Renal pelvis (tissue), 4 donors: Measurements from ENCODE around the gene NDUFA7. TPM values are rescaled to one million over a fixed set of nuclear protein-coding genes. Genes with fewer than 3 reads are reported as not detected.
"Not testable (repeated sequence)": the region's sequence is repeated elsewhere in the genome, so short reads cannot be mapped to it uniquely, and the experiment has no call there.

Experiments
- DNase-seq: peaks from one replicate; pipeline ENCODE4 v3.0.0-alpha.2; 2013
- polyA plus RNA-seq, 3 donors: library from polyadenylated mRNA; unstranded; fragments of 120-200 nt; gene quantifications; one replicate each; pipeline ENCODE4 v1.2.1, GENCODE V29; 2013; ENCODE audit not compliant: insufficient read length in 3 of 3

NDUFA7 gene
- polyA plus RNA-seq, 3 donors: 49.8 to 71.0 (median 55.4) TPM

GRCh38 chr19:8304841-8305621 lies 16.1 kb downstream of the NDUFA7 start:
- DNase-seq: no peak

GRCh38 chr19:8302734-8303133 lies 18.4 kb downstream of the NDUFA7 start:
- no peak for DNase-seq

DNA sequence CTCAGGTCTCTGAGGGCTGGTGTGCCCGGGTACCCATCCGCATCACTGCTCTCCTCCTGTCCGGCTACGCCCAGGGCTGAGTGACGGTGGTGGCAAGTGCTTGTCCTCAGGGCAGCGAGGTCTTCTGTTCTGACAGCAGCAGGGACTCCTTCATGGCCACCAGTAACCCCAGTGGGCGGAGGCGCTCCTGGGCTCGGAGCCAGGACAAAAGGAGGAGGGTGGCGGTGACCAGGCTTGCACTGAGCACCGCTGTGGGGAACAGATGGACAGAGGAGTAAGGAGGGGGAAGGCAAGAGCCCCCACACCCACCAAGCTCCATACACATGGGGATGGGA lies 18.9 kb downstream of the NDUFA7 start:
- no peak for DNase-seq

- not testable (repeated sequence) for DNase-seq
Measured at GRCh38 chr19:8291337-8291736, 29.8 kb downstream of the NDUFA7 start.

- not testable (repeated sequence) for DNase-seq
Measured at GRCh38 chr19:8276508-8276907, 44.7 kb downstream of the NDUFA7 start.

DNA sequence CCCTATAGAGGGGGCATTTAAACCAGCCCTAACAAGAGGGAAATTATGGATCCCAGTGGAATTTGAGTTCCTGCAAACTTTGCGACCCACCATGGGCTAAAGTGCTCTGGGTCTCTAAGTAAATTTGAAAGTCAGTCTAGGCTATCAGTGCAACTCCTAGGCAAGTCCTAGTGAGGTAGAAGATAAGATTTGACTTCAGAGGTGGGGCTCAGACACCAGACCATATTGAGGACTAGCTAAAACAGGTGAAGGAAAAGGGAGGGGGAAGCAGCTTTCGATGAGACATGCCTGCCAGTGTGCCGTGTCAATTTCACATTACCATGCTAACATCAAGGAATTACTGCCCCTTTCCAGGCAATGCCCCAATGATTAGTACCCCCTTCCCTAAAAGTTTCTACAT lies 51.5 kb downstream of the NDUFA7 start:
- no peak for DNase-seq

- no peak for DNase-seq
Measured at GRCh38 chr19:8265872-8266271, 55.3 kb downstream of the NDUFA7 start.

DNA sequence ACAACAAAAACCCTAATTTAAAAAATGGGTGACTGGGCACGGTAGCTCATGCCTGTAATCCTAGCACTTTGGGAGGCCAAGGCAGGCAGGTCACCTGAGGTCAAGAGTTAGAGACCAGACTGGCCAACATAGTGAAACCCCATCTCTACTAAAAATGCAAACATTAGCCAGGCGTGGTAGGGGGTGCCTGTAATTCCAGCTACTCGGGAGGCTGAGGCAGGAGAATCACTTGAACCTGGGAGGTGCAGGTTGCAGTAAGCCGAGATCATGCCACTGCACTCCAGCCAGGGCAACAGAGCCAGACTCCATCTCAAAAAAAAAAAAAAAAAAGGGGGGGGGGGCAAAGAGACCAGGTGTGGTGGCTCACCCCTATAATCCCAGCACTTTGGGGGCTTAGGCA lies 56.9 kb downstream of the NDUFA7 start:
- not testable (repeated sequence) for DNase-seq

DNA sequence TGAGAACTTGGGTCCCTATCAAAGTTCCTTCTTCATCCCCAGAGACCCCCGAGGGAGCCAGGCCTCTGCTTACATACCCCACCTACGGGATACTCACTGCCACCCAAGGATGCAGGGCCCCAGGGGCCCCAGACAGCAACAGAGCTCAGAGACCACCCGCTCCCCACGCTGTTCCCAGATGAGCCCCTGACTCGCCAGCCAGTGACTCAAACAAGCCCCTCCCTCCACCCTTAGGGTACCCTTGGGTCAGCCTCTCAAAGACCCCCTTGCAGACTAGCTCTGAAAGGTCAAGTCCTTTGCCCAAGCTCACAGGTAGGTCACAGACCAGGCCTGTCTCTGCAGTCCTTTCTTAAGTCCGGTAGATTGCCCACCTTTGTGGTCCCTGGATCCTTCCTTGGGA lies 58.7 kb downstream of the NDUFA7 start:
- no peak for DNase-seq

DNA sequence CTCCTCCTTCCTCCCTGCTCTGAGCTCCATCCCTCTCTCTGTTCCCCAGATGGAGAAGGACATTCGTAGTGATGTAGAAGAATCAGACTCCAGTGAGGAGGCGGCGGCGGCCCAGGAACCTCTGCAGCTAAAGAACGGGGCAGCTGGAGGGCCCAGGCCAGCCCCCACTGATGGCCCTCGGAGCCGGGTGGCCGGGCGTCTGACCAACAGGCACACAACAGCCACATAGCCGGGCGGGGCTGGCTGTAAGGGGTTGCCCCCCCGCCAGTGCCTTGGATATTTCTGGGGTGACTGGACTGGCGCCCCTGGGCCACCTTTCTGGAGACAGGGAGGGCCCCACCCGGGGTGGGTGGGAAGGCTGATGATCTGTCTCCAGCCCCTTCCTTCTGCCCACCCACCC lies 59.3 kb downstream of the NDUFA7 start:
- DNase-seq: no peak

DNA sequence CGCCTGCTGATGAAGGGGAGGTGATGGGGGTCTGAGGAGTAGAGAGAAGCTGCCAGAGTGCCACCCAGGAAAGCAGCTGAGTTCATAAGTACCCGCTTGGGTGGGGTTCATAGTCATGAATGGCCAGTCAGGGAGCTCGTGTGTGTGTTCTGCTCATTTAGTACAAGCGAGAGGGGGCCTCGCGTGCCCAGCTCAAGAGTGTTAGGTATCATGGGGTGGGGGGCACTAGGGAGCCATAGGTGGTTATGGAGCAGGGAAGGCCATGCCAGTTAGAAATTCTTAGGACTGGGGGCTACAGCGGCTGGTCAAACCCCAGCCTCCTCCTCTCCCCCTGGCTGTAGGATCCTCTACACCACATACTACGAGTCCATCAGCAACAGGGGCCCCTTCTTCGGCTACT lies 59.8 kb downstream of the NDUFA7 start:
- DNase-seq: no peak

Other genes starting within 250 kb of the NDUFA7 start
- 10 to 100 TPM; 32.8 to 67.2 (median 38.5) TPM for gene FBN3, start 171.8 kb downstream of the NDUFA7 start, polyA plus RNA-seq
- gene CERS4, start 112.0 kb downstream of the NDUFA7 start, polyA plus RNA-seq: 10 to 100 TPM; 46.6 to 53.4 (median 51.2) TPM
- gene CD320, start 13.0 kb downstream of the NDUFA7 start, polyA plus RNA-seq: 10 to 100 TPM; 42.6 to 48.9 (median 42.6) TPM
- gene RPS28, start 121 bp upstream of the NDUFA7 start, polyA plus RNA-seq: 100 to 1,000 TPM; 410 to 683 (median 537) TPM
- 10 to 100 TPM; 10.8 to 15.5 (median 14.3) TPM for gene KANK3, start 21.9 kb upstream of the NDUFA7 start, polyA plus RNA-seq
- gene ANGPTL4, start 42.8 kb upstream of the NDUFA7 start, polyA plus RNA-seq: 1 to 10 TPM; 2.7 to 3.7 (median 3.6) TPM
- gene RAB11B, start 69.0 kb upstream of the NDUFA7 start, polyA plus RNA-seq: 100 to 1,000 TPM; 161 to 180 (median 175) TPM
- gene MARCHF2, start 91.9 kb upstream of the NDUFA7 start, polyA plus RNA-seq: 10 to 100 TPM; 16.4 to 19.3 (median 16.6) TPM
- 100 to 1,000 TPM; 348 to 405 (median 377) TPM for gene HNRNPM, start 123.6 kb upstream of the NDUFA7 start, polyA plus RNA-seq
- gene PRAM1, start 181.3 kb upstream of the NDUFA7 start, polyA plus RNA-seq: 1 to 10 TPM; 1.0 to 3.1 (median 2.7) TPM
- gene ZNF414, start 192.8 kb upstream of the NDUFA7 start, polyA plus RNA-seq: 10 to 100 TPM; 25.4 to 28.6 (median 26.9) TPM